CD4-positive, alpha-beta T cell treated with Interleukin-10 for 1 hour (primary cell): ENCODE data around the gene VEPH1.

Experiments
- DNase-seq: peaks from one replicate; pipeline ENCODE4 v3.0.0-alpha.2; 2020

VEPH1 gene

GRCh38 chr3:157472648-157473047 lies 30.6 kb downstream of the VEPH1 start:
- DNase-seq = no peak

- no peak for DNase-seq
Observed at GRCh38 chr3:157471064-157471463, 32.2 kb downstream of the VEPH1 start.

GRCh38 chr3:157469561-157470294 lies 33.5 kb downstream of the VEPH1 start:
- no peak for DNase-seq

GRCh38 chr3:157467200-157467599 lies 36.0 kb downstream of the VEPH1 start:
- DNase-seq = no peak

GRCh38 chr3:157465741-157466140 lies 37.5 kb downstream of the VEPH1 start:
- no peak for DNase-seq

GRCh38 chr3:157464321-157464720 lies 38.9 kb downstream of the VEPH1 start:
- DNase-seq = no peak

- no peak for DNase-seq
Observed at GRCh38 chr3:157463816-157464215, 39.4 kb downstream of the VEPH1 start.

- DNase-seq = no peak
Observed at GRCh38 chr3:157460253-157460652, 43.0 kb downstream of the VEPH1 start.

GRCh38 chr3:157459706-157460105 lies 43.5 kb downstream of the VEPH1 start:
- DNase-seq = no peak

GRCh38 chr3:157453824-157454223 lies 49.4 kb downstream of the VEPH1 start:
- DNase-seq = no peak

- no peak for DNase-seq
Observed at GRCh38 chr3:157452097-157452496, 51.1 kb downstream of the VEPH1 start.

GRCh38 chr3:157447026-157447694 lies 56.1 kb downstream of the VEPH1 start:
- DNase-seq = no peak

- DNase-seq = no peak
Observed at GRCh38 chr3:157445857-157446256, 57.4 kb downstream of the VEPH1 start.

- no peak for DNase-seq
Observed at GRCh38 chr3:157444797-157445184, 58.4 kb downstream of the VEPH1 start.

GRCh38 chr3:157443905-157444796 lies 59.1 kb downstream of the VEPH1 start:
- no peak for DNase-seq

- no peak for DNase-seq
Observed at GRCh38 chr3:157442729-157443128, 60.5 kb downstream of the VEPH1 start.

- DNase-seq = no peak
Observed at GRCh38 chr3:157441102-157441624, 62.1 kb downstream of the VEPH1 start.

- DNase-seq = no peak
Observed at GRCh38 chr3:157438194-157438730, 65.0 kb downstream of the VEPH1 start.

- DNase-seq = peak; percentile 9
Observed at GRCh38 chr3:157436583-157437291, 66.5 kb downstream of the VEPH1 start, which contains the start of gene PTX3. Gene PTX3 (plus strand): TSS chr3:157436850. CDS start chr3:157436934, 84 bp downstream.

GRCh38 chr3:157429708-157430107 lies 73.5 kb downstream of the VEPH1 start:
- DNase-seq = no peak

- DNase-seq = no peak
Observed at GRCh38 chr3:157428853-157429252, 74.4 kb downstream of the VEPH1 start.

GRCh38 chr3:157427901-157428300 lies 75.3 kb downstream of the VEPH1 start:
- no peak for DNase-seq
